Neural progenitor cell (in vitro differentiated cells): ENCODE results near the gene KCNJ14.

Source experiments
- EZH2 ChIP-seq: fragments of 200-600 bp; sonication (generic); IDR thresholded peaks from 2 replicates; pipeline ENCODE4 v1.6.1; 2017; ENCODE audit warnings: antibody characterized with exemption, mild to moderate bottlenecking, moderate library complexity
- EZH2phosphoT487 ChIP-seq: fragments of 200-600 bp; sonication (generic); IDR thresholded peaks from 2 replicates; pipeline ENCODE4 v1.6.1; 2017; ENCODE audit warnings: antibody characterized with exemption
- TF ChIP-seq, protein P1 (sequence below): fragments of 200-600 bp; sonication (generic); IDR thresholded peaks from 2 replicates; pipeline ENCODE4 v1.5.1; 2017; ENCODE audit warnings: antibody characterized with exemption, mild to moderate bottlenecking

DNA sequence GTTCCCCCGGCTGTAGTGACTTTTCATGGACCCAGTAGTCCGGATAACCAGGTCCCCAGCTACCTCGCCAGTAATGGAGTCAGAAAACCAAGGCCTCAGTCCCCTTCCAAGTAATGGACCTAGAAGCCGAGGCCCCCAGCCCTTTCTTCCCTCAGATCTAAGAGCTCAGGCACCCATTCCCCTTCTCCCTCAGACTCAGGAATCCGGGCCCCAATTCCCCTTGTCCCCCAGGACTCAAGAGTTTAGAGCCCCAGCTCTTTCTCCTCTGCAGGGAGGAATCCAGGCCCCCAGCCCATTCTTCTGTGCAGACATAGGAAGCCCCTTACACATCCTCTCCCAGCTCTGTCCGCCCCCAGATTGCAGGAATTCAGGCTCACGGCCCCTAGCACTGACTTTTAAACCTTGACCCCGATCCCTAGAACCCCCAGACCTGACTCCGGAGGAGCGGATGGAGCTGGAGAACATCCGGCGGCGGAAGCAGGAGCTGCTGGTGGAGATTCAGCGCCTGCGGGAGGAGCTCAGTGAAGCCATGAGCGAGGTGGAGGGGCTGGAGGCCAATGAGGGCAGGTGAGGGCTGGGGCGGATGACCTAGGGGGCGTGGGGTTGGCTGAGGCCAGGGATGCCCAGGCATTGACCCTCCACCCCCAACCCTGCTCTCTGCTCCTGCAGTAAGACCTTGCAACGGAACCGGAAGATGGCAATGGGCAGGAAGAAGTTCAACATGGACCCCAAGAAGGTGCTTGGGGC is 14.7 kb downstream of the KCNJ14 start:
- TF ChIP-seq, protein P1, sequence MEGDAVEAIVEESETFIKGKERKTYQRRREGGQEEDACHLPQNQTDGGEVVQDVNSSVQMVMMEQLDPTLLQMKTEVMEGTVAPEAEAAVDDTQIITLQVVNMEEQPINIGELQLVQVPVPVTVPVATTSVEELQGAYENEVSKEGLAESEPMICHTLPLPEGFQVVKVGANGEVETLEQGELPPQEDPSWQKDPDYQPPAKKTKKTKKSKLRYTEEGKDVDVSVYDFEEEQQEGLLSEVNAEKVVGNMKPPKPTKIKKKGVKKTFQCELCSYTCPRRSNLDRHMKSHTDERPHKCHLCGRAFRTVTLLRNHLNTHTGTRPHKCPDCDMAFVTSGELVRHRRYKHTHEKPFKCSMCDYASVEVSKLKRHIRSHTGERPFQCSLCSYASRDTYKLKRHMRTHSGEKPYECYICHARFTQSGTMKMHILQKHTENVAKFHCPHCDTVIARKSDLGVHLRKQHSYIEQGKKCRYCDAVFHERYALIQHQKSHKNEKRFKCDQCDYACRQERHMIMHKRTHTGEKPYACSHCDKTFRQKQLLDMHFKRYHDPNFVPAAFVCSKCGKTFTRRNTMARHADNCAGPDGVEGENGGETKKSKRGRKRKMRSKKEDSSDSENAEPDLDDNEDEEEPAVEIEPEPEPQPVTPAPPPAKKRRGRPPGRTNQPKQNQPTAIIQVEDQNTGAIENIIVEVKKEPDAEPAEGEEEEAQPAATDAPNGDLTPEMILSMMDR = no peak
- TF ChIP-seq EZH2phosphoT487 (no peak), EZH2 (no peak)
